IMR-90 (cell line): ENCODE measurements around the gene APOL3.
"Not testable (repeated sequence)": the region's sequence is repeated elsewhere in the genome, so short reads cannot be mapped to it uniquely, and the experiment has no call there.

Experiments
- BHLHE40 ChIP-seq: fragments of 150-350 bp; IDR thresholded peaks from 2 replicates; pipeline ENCODE4 v1.6.1; 2016; ENCODE audit warnings: mild to moderate bottlenecking, low read depth, low read length
- CEBPB ChIP-seq: IDR thresholded peaks from 2 replicates; pipeline ENCODE4 v1.6.1; 2012; ENCODE audit warnings: low read depth, low read length, improper control_type of control experiment
- CTCF ChIP-seq: conservative IDR thresholded peaks from 2 replicates; pipeline ENCODE4 v1.5.1; 2012; ENCODE audit warnings: mild to moderate bottlenecking, low read depth, low read length, improper control_type of control experiment
- ELK1 ChIP-seq: fragments of 150-350 bp; IDR thresholded peaks from 2 replicates; pipeline ENCODE4 v1.6.1; 2016; ENCODE audit warnings: low read depth, mild to moderate bottlenecking, low read length, moderate library complexity, borderline replicate concordance
- FOS ChIP-seq: fragments of 150-350 bp; IDR thresholded peaks from 2 replicates; pipeline ENCODE4 v1.6.1; 2016; ENCODE audit warnings: low read depth, low read length
- MAFK ChIP-seq: IDR thresholded peaks from 2 replicates; pipeline ENCODE4 v1.6.1; 2012; ENCODE audit warnings: low read depth, low read length, improper control_type of control experiment
- MAZ ChIP-seq: IDR thresholded peaks from 2 replicates; pipeline ENCODE4 v1.6.1; 2012; ENCODE audit warnings: low read depth, mild to moderate bottlenecking, low read length, improper control_type of control experiment, moderate library complexity, borderline replicate concordance
- MXI1 ChIP-seq: IDR thresholded peaks from 2 replicates; pipeline ENCODE4 v1.6.1; 2012; ENCODE audit warnings: low read depth, mild to moderate bottlenecking, low read length, moderate library complexity, borderline replicate concordance
- POLR2A ChIP-seq: IDR thresholded peaks from 2 replicates; pipeline ENCODE4 v1.6.1; 2012; ENCODE audit warnings: mild to moderate bottlenecking, low read depth, low read length
- RAD21 ChIP-seq: IDR thresholded peaks from 2 replicates; pipeline ENCODE4 v1.6.1; 2012; ENCODE audit warnings: low read length, improper control_type of control experiment
- RCOR1 ChIP-seq: IDR thresholded peaks from 2 replicates; pipeline ENCODE4 v1.6.1; 2012; ENCODE audit warnings: mild to moderate bottlenecking, low read length, improper control_type of control experiment; ENCODE audit not compliant: insufficient replicate concordance
- RFX5 ChIP-seq: IDR thresholded peaks from 2 replicates; pipeline ENCODE4 v1.8.0; 2012; ENCODE audit warnings: low read depth, mild to moderate bottlenecking, low read length, moderate library complexity
- SMC3 ChIP-seq: fragments of 150-350 bp; IDR thresholded peaks from 2 replicates; pipeline ENCODE4 v1.6.1; 2016; ENCODE audit warnings: low read depth, mild to moderate bottlenecking, antibody characterized with exemption, low read length, moderate library complexity
- USF2 ChIP-seq: fragments of 150-350 bp; IDR thresholded peaks from 2 replicates; pipeline ENCODE4 v1.6.1; 2017; ENCODE audit warnings: mild to moderate bottlenecking, antibody characterized with exemption, low read length, low read depth

GRCh38 chr22:36202906-36203305 is 42.4 kb upstream of the APOL3 start:
- not testable (repeated sequence) for TF ChIP-seq CTCF, POLR2A, MXI1, USF2, SMC3, MAZ, MAFK, ELK1, RAD21, RFX5, BHLHE40, FOS, CEBPB, RCOR1
